A549 (cell line): ENCODE results near the gene ZNF552.

ENCODE experiments used
- BHLHE40 ChIP-seq: IDR thresholded peaks from 2 replicates; pipeline ENCODE4 v1.6.1; 2012; ENCODE audit warnings: low read depth, low read length, inconsistent platforms
- CBX8 ChIP-seq: fragments of 200-600 bp; sonication (generic); IDR thresholded peaks from 2 replicates; pipeline ENCODE4 v1.6.1; 2016
- CEBPB ChIP-seq, 2 experiments: fragments of >200 bp in 1 of 2; sonication (Bioruptor Twin) in 1 of 2; formaldehyde crosslinking in 1 of 2; IDR thresholded peaks; 2 replicates each; pipeline ENCODE4 v1.6.1; 2012 to 2016
- EP300 ChIP-seq, 2 experiments: fragments of >200 bp; sonication (Bioruptor Twin); formaldehyde crosslinking; IDR thresholded peaks; 2 replicates in 1 of 2; 3 replicates in 1 of 2; pipeline ENCODE4 v1.6.1; 2016 to 2017
- HOXB5 ChIP-seq: fragments of 250-450 bp; sonication (Bioruptor Pico); IDR thresholded peaks from 2 replicates; pipeline ENCODE4 v1.5.0; 2020; ENCODE audit warnings: mild to moderate bottlenecking, moderate library complexity
- JUN ChIP-seq, 2 experiments: fragments of >200 bp; sonication (Bioruptor Twin); formaldehyde crosslinking; IDR thresholded peaks; 2 replicates in 1 of 2; 3 replicates in 1 of 2; pipeline ENCODE4 v1.6.1; 2016 to 2017
- JUNB ChIP-seq: fragments of >200 bp; sonication (Bioruptor Twin); formaldehyde crosslinking; IDR thresholded peaks from 2 replicates; pipeline ENCODE4 v1.6.1; 2016
- POLR2A ChIP-seq: IDR thresholded peaks from 2 replicates; pipeline ENCODE4 v1.6.1; 2012; ENCODE audit warnings: mild to moderate bottlenecking, low read length
- SMC3 ChIP-seq: fragments of >200 bp; sonication (Bioruptor Twin); formaldehyde crosslinking; IDR thresholded peaks from 3 replicates; pipeline ENCODE4 v1.6.1; 2018; ENCODE audit warnings: inconsistent platforms
- TF ChIP-seq, protein P1 (sequence below): fragments of >200 bp; sonication (Bioruptor Twin); formaldehyde crosslinking; IDR thresholded peaks from 3 replicates; pipeline ENCODE4 v1.5.1; 2016
- TF ChIP-seq, protein P2 (sequence below): IDR thresholded peaks from 2 replicates; pipeline ENCODE4 v1.6.1; 2012; ENCODE audit warnings: low read depth, borderline replicate concordance
- TF ChIP-seq, protein P3 (sequence below): fragments of 200-600 bp; sonication (generic); IDR thresholded peaks from 2 replicates; pipeline ENCODE4 v1.6.1; 2016; ENCODE audit warnings: antibody characterized with exemption, mild to moderate bottlenecking, moderate library complexity

DNA sequence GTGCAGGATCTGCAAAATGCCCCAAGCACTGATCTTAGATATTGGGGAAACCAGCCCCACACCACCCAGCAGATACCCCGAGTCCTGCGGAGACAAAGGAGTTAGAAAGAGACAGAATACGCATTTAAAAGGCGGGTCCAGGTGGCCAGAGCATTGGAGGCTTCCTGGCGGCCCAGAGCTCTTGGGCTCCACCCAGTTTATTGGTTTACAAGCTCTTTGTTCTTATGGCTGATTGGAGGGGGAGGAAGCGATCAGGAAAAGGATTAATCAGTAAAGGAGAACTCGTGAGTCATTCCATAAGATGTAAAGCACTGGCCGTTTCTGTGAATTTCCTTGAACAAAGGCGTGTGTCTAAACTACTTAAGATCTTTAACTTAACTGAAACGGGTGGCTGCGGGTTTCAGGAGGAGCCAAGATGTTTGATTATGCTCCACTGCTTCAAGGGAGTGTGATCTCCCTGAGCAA, 35.9 kb upstream of the ZNF552 start:
- TF ChIP-seq, protein P1, sequence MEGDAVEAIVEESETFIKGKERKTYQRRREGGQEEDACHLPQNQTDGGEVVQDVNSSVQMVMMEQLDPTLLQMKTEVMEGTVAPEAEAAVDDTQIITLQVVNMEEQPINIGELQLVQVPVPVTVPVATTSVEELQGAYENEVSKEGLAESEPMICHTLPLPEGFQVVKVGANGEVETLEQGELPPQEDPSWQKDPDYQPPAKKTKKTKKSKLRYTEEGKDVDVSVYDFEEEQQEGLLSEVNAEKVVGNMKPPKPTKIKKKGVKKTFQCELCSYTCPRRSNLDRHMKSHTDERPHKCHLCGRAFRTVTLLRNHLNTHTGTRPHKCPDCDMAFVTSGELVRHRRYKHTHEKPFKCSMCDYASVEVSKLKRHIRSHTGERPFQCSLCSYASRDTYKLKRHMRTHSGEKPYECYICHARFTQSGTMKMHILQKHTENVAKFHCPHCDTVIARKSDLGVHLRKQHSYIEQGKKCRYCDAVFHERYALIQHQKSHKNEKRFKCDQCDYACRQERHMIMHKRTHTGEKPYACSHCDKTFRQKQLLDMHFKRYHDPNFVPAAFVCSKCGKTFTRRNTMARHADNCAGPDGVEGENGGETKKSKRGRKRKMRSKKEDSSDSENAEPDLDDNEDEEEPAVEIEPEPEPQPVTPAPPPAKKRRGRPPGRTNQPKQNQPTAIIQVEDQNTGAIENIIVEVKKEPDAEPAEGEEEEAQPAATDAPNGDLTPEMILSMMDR: no peak
- TF ChIP-seq JUN (IDR thresholded peaks at IDR 0.05): no peak
- TF ChIP-seq JUNB: no peak
- no peak for TF ChIP-seq BHLHE40
- no peak for TF ChIP-seq CEBPB (IDR thresholded peaks at IDR 0.05)
- TF ChIP-seq POLR2A: no peak
- TF ChIP-seq SMC3: no peak
- TF ChIP-seq, protein P2, sequence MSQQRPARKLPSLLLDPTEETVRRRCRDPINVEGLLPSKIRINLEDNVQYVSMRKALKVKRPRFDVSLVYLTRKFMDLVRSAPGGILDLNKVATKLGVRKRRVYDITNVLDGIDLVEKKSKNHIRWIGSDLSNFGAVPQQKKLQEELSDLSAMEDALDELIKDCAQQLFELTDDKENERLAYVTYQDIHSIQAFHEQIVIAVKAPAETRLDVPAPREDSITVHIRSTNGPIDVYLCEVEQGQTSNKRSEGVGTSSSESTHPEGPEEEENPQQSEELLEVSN: no peak
- TF ChIP-seq CBX8: no peak
- no peak for TF ChIP-seq EP300 (IDR thresholded peaks at IDR 0.05)
- TF ChIP-seq, protein P3, sequence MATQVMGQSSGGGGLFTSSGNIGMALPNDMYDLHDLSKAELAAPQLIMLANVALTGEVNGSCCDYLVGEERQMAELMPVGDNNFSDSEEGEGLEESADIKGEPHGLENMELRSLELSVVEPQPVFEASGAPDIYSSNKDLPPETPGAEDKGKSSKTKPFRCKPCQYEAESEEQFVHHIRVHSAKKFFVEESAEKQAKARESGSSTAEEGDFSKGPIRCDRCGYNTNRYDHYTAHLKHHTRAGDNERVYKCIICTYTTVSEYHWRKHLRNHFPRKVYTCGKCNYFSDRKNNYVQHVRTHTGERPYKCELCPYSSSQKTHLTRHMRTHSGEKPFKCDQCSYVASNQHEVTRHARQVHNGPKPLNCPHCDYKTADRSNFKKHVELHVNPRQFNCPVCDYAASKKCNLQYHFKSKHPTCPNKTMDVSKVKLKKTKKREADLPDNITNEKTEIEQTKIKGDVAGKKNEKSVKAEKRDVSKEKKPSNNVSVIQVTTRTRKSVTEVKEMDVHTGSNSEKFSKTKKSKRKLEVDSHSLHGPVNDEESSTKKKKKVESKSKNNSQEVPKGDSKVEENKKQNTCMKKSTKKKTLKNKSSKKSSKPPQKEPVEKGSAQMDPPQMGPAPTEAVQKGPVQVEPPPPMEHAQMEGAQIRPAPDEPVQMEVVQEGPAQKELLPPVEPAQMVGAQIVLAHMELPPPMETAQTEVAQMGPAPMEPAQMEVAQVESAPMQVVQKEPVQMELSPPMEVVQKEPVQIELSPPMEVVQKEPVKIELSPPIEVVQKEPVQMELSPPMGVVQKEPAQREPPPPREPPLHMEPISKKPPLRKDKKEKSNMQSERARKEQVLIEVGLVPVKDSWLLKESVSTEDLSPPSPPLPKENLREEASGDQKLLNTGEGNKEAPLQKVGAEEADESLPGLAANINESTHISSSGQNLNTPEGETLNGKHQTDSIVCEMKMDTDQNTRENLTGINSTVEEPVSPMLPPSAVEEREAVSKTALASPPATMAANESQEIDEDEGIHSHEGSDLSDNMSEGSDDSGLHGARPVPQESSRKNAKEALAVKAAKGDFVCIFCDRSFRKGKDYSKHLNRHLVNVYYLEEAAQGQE: no peak
- no peak for TF ChIP-seq HOXB5 (CRISPR knock-in tag)
